SK-N-MC (cell line): ENCODE data around the gene DENND6B.

Source experiments
- DNase-seq: peaks from one replicate; pipeline ENCODE4 v3.0.0-alpha.2; 2011; ENCODE audit warnings: low read depth, low spot score
- H3K27ac ChIP-seq: fragments of 200-600 bp; sonication (generic); 2 replicates; pipeline ENCODE4 v1.5.1; 2016; ENCODE audit warnings: mixed run types
- H3K36me3 ChIP-seq: fragments of 200-600 bp; sonication (generic); 2 replicates; pipeline ENCODE4 v1.6.1; 2017; ENCODE audit warnings: antibody characterized with exemption, low read length, mixed read lengths; ENCODE audit not compliant: insufficient read depth
- H3K4me3 ChIP-seq: fragments of 200-600 bp; sonication (generic); 2 replicates; pipeline ENCODE4 v1.5.1; 2016
- H3K9ac ChIP-seq: fragments of 200-600 bp; sonication (generic); 2 replicates; pipeline ENCODE4 v1.8.0; 2017; ENCODE audit warnings: mixed run types, mixed read lengths; ENCODE audit not compliant: insufficient read length
- H3K9me3 ChIP-seq: fragments of 200-600 bp; sonication (generic); 2 replicates; pipeline ENCODE4 v1.6.1; 2017; ENCODE audit warnings: low read depth, mild to moderate bottlenecking, antibody characterized with exemption, low read length, moderate library complexity, mixed read lengths
- EZH2 ChIP-seq: fragments of 200-600 bp; sonication (generic); IDR thresholded peaks from one replicate; pipeline ENCODE4 v1.6.1; 2017; ENCODE audit warnings: antibody characterized with exemption
- FOXP2 ChIP-seq: optimal IDR thresholded peaks from 2 replicates; pipeline ENCODE3; 2011; ENCODE audit warnings: mild to moderate bottlenecking, moderate library complexity; ENCODE audit not compliant: insufficient read depth; ENCODE audit errors: extremely low read length, control extremely low read depth
- POLR2AphosphoS5 ChIP-seq: IDR thresholded peaks from 2 replicates; pipeline ENCODE4 v1.6.1; 2012; ENCODE audit warnings: mild to moderate bottlenecking, low read depth, low read length, borderline replicate concordance

Gene DENND6B

GRCh38 chr22:50318698-50319411 lies 8.0 kb downstream of the DENND6B start:
- no peak for DNase-seq
- no peaks in the 10 kb centered on the region for H3K9me3 ChIP-seq
- H3K27ac ChIP-seq: no peak overlapping the region
- H3K36me3 ChIP-seq: no peaks in the 10 kb centered on the region
- no peak overlapping the region for H3K4me3 ChIP-seq
- TF ChIP-seq EZH2 (no peak), POLR2AphosphoS5 (no peak), FOXP2 (no peak)
- no peak overlapping the region for H3K9ac ChIP-seq

- Histone ChIP-seq H3K9ac (no peak overlapping the region), H3K27ac (no peak overlapping the region), H3K4me3 (no peak overlapping the region), H3K9me3 (no peaks in the 10 kb centered on the region), H3K36me3 (no peaks in the 10 kb centered on the region)
- DNase-seq: no peak
- TF ChIP-seq FOXP2 (no peak), POLR2AphosphoS5 (no peak)
These were observed 8.5 kb downstream of the DENND6B start for GRCh38 chr22:50318356-50318697.

- Histone ChIP-seq H3K4me3 (no peak overlapping the region), H3K9ac (no peak overlapping the region), H3K27ac (no peak overlapping the region), H3K36me3 (no peaks in the 10 kb centered on the region), H3K9me3 (no peaks in the 10 kb centered on the region)
- no peak for DNase-seq
- TF ChIP-seq FOXP2 (no peak), POLR2AphosphoS5 (no peak), EZH2 (no peak)
These were observed 9.1 kb downstream of the DENND6B start for GRCh38 chr22:50317674-50318073.

GRCh38 chr22:50317178-50317577 lies 9.6 kb downstream of the DENND6B start:
- H3K9ac ChIP-seq: no peak overlapping the region
- H3K36me3 ChIP-seq: no peaks in the 10 kb centered on the region
- TF ChIP-seq EZH2 (no peak), POLR2AphosphoS5 (no peak)
- no peaks in the 10 kb centered on the region for H3K9me3 ChIP-seq
- H3K4me3 ChIP-seq: no peak overlapping the region
- DNase-seq: no peak
- no peak overlapping the region for H3K27ac ChIP-seq

- Histone ChIP-seq H3K36me3 (no peaks in the 10 kb centered on the region), H3K4me3 (no peak overlapping the region), H3K27ac (no peak overlapping the region), H3K9ac (no peak overlapping the region), H3K9me3 (no peaks in the 10 kb centered on the region)
- no peak for DNase-seq
- TF ChIP-seq POLR2AphosphoS5: no peak
- TF ChIP-seq EZH2: no peak
- TF ChIP-seq FOXP2: no peak
These were observed 10.4 kb downstream of the DENND6B start for GRCh38 chr22:50316114-50317065.

- no peaks in the 10 kb centered on the region for H3K36me3 ChIP-seq
- no peaks in the 10 kb centered on the region for H3K9me3 ChIP-seq
- no peak overlapping the region for H3K27ac ChIP-seq
- TF ChIP-seq EZH2 (no peak), POLR2AphosphoS5 (no peak), FOXP2 (no peak)
- H3K9ac ChIP-seq: no peak overlapping the region
- no peak overlapping the region for H3K4me3 ChIP-seq
- DNase-seq: no peak
These were observed 11.3 kb downstream of the DENND6B start for GRCh38 chr22:50315289-50316113.

GRCh38 chr22:50314455-50315288 lies 12.1 kb downstream of the DENND6B start:
- Histone ChIP-seq H3K27ac (no peak overlapping the region), H3K4me3 (no peak overlapping the region), H3K36me3 (no peaks in the 10 kb centered on the region), H3K9me3 (no peaks in the 10 kb centered on the region), H3K9ac (no peak overlapping the region)
- TF ChIP-seq EZH2 (no peak), FOXP2 (no peak), POLR2AphosphoS5 (no peak)
- DNase-seq: no peak

- DNase-seq: no peak
- TF ChIP-seq EZH2 (no peak), FOXP2 (no peak), POLR2AphosphoS5 (no peak)
- Histone ChIP-seq H3K27ac (no peak overlapping the region), H3K9me3 (no peaks in the 10 kb centered on the region), H3K36me3 (no peaks in the 10 kb centered on the region), H3K4me3 (no peak overlapping the region), H3K9ac (no peak overlapping the region)
These were observed 12.7 kb downstream of the DENND6B start for GRCh38 chr22:50314081-50314454.
